Measurements from ENCODE around the gene SLC25A1. TPM values are rescaled to one million over a fixed set of nuclear protein-coding genes. Genes with fewer than 3 reads are reported as not detected.

SLC25A1 gene
- total and polyA plus RNA-seq, 2 of the 8 experiments (the other 6 are each of a cell fraction or from before 2014, with no cell fraction given): 110 to 148 TPM

DNA sequence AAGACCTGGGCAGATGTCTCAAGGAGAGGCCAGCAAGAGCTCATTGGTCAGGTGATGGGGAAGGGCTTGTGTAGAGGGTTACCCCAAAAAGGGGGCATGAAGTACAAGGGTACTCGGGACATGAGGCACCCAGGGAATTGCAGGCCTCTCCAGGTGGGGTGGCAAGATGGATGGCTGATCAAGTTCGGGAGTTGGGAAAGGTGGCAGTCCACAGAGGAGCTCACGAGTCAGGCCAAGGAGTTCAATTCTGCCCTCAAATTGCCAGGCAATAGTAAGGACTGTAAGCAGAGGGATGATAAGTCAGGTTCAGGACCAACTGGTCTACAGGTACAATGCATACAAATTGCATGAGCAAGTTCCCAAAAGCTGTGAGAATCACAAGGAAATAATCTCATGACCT is 42.3 kb upstream of the SLC25A1 start:
- CTCF ChIA-PET (ENCODE audit: partially characterized antibody): interaction anchor here (0.9 to 1.0 kb wide), 2 partner anchors 11 to 16 kb away, joined by 3 to 4 read pairs; no protein-coding TSS in a partner anchor
- H3K23ac ChIP-seq (ENCODE audit: insufficient read length): no peak overlapping the region
- H3K36me3 ChIP-seq (ENCODE audit: control insufficient read depth in 2 of 4, insufficient read depth in 4 of 4, low read length in 3 of 4): peaks cover 0 to 29% (median 15%) of the 10 kb centered on the region in 4 experiments; a peak in 6 of 8 replicates
- no peaks in the 10 kb centered on the region for H3K27me3 ChIP-seq (replicated peaks in 1 of 4; ENCODE audit: control insufficient read depth in 3 of 4, extremely low read depth in 1 of 4, insufficient read depth in 3 of 4, low read length in 3 of 4)
- no peaks in the 10 kb centered on the region for H3K9me3 ChIP-seq (ENCODE audit: insufficient read depth in 2 of 2, low read depth in 1 of 2, low read length in 1 of 2)
- DNase-seq (ENCODE audit: low read depth in 1 of 2, low spot score in 2 of 2) (no peak), FAIRE-seq (no peak)
- TF ChIP-seq ZNF274 (IDR thresholded peaks at IDR 0.05; ENCODE audit: borderline replicate concordance, extremely low read depth, low read length): no peak
- TF ChIP-seq USF2 (IDR thresholded peaks at IDR 0.05; ENCODE audit: low read length): no peak
- TF ChIP-seq MAX (IDR thresholded peaks at IDR 0.05): no peak
- no peak for TF ChIP-seq ASH2L (IDR thresholded peaks at IDR 0.05; ENCODE audit: low read length)
- TF ChIP-seq SP1 (IDR thresholded peaks at IDR 0.05; ENCODE audit: low read depth, low read length): no peak
- no peak for TF ChIP-seq KDM4A (IDR thresholded peaks at IDR 0.05; ENCODE audit: low read depth, low read length, severe bottlenecking)
- TF ChIP-seq ATF2 (IDR thresholded peaks at IDR 0.05; ENCODE audit: low read length): no peak
- TF ChIP-seq EP300 (IDR thresholded peaks at IDR 0.05; ENCODE audit: borderline replicate concordance in 1 of 2, low read depth in 2 of 2, low read length in 2 of 2): no peak
- no peak for TF ChIP-seq SRF (IDR thresholded peaks at IDR 0.05; ENCODE audit: low read depth, low read length)
- H3K14ac ChIP-seq (ENCODE audit: insufficient read length): no peak overlapping the region
- no peak overlapping the region for H3K4me2 ChIP-seq (ENCODE audit: insufficient read depth in 1 of 2, low read depth in 2 of 2, low read length in 2 of 2)
- H2BK20ac ChIP-seq (ENCODE audit: low read length): no peak overlapping the region
- H2BK15ac ChIP-seq (ENCODE audit: low read length): no peak overlapping the region
- H3K9ac ChIP-seq (replicated peaks in 1 of 4; ENCODE audit: extremely low read depth in 1 of 4, low read depth in 3 of 4, low read length in 3 of 4): no peak overlapping the region
- H3K23me2 ChIP-seq (ENCODE audit: low read depth, low read length): no peaks in the 10 kb centered on the region
- H3K56ac ChIP-seq (replicated peaks; ENCODE audit: insufficient read length, low read depth, low read length): no peak overlapping the region
- no peak overlapping the region for H4K5ac ChIP-seq (ENCODE audit: insufficient read length, low read depth, low read length)
- H2BK120ac ChIP-seq (replicated peaks; ENCODE audit: low read depth, low read length): no peak overlapping the region
- H2BK5ac ChIP-seq (ENCODE audit: low read depth, low read length): no peak overlapping the region
- no peaks in the 10 kb centered on the region for H4K20me1 ChIP-seq (replicated peaks in 1 of 2; ENCODE audit: control insufficient read depth in 1 of 2, insufficient read depth in 2 of 2, low read length in 2 of 2)
- H3K79me2 ChIP-seq (ENCODE audit: control insufficient read depth in 1 of 2, insufficient read depth in 2 of 2, low read length in 2 of 2): no peaks in the 10 kb centered on the region
- no peak overlapping the region for H3K18ac ChIP-seq (ENCODE audit: extremely low read depth, low read length)
- H3K27ac ChIP-seq (ENCODE audit: low read depth, low read length): no peak overlapping the region
- no peak overlapping the region for H2AK5ac ChIP-seq (ENCODE audit: low read depth, low read length)
- 82% methylated on average over 3 of the region's 3 CpGs; no CpG with 5 or more reads in 1 of the 2 experiments for WGBS, 2 experiments (ENCODE audit: extremely low coverage in 1 of 2, insufficient coverage in 1 of 2, insufficient read length in 1 of 2, insufficient replicate concordance in 2 of 2, low coverage in 1 of 2, low lambda C conversion rate in 2 of 2, missing lambda C conversion rate in 1 of 2)
- H3K4me1 ChIP-seq (replicated peaks in 1 of 4; ENCODE audit: control insufficient read depth in 3 of 4, insufficient read depth in 4 of 4, low read length in 3 of 4): peaks cover 3 to 9% (median 6%) of the 10 kb centered on the region in 4 experiments; a peak in 4 of 7 replicates
- no peak overlapping the region for H4K8ac ChIP-seq (ENCODE audit: extremely low read depth, insufficient read depth, low read length)
- no peak overlapping the region for H2BK12ac ChIP-seq (ENCODE audit: low read depth, low read length)
- H3K4me3 ChIP-seq (ENCODE audit: extremely low read depth in 1 of 4, insufficient read depth in 2 of 4, low read depth in 3 of 4, low read length in 4 of 4): no peak overlapping the region
- no peaks in the 10 kb centered on the region for H3K79me1 ChIP-seq (ENCODE audit: low read depth, low read length)
- H2AFZ ChIP-seq (ENCODE audit: low read length): no peak overlapping the region
- H4K91ac ChIP-seq (replicated peaks; ENCODE audit: insufficient read length, low read length): no peak overlapping the region
- POLR2A ChIA-PET (ENCODE audit: partially characterized antibody): interaction anchor here (1.3 kb wide), 2 partner anchors 10 to 19 kb away, joined by 3 read pairs; no protein-coding TSS in a partner anchor
- H3K4ac ChIP-seq (replicated peaks; ENCODE audit: insufficient read length, low read depth, low read length): no peak overlapping the region

Data from H1 (cell line).